A549 (cell line): ENCODE data around the gene MGMT.

ENCODE experiments used
- EP300 ChIP-seq, 2 experiments: fragments of >200 bp; sonication (Bioruptor Twin); formaldehyde crosslinking; IDR thresholded peaks; 2 replicates in 1 of 2; 3 replicates in 1 of 2; pipeline ENCODE4 v1.6.1; 2016 to 2017
- HDAC2 ChIP-seq: fragments of 200-600 bp; sonication (generic); IDR thresholded peaks from 2 replicates; pipeline ENCODE4 v1.6.1; 2016
- JUN ChIP-seq, 2 experiments: fragments of >200 bp; sonication (Bioruptor Twin); formaldehyde crosslinking; IDR thresholded peaks; 2 replicates in 1 of 2; 3 replicates in 1 of 2; pipeline ENCODE4 v1.6.1; 2016 to 2017
- NPAS2 ChIP-seq: fragments of 250-450 bp; sonication (Bioruptor Pico); IDR thresholded peaks from 2 replicates; pipeline ENCODE4 v1.8.0; 2022; ENCODE audit warnings: mild to moderate bottlenecking, moderate library complexity, borderline replicate concordance
- POLR2A ChIP-seq: IDR thresholded peaks from 2 replicates; pipeline ENCODE4 v1.6.1; 2012; ENCODE audit warnings: mild to moderate bottlenecking, low read length
- RCOR1 ChIP-seq: fragments of 150-350 bp; IDR thresholded peaks from 2 replicates; pipeline ENCODE4 v1.6.1; 2014; ENCODE audit warnings: antibody characterized with exemption, low read length, low read depth
- SMC3 ChIP-seq: fragments of >200 bp; sonication (Bioruptor Twin); formaldehyde crosslinking; IDR thresholded peaks from 3 replicates; pipeline ENCODE4 v1.6.1; 2018; ENCODE audit warnings: inconsistent platforms
- ZSCAN20 ChIP-seq: fragments of 250-450 bp; sonication (Bioruptor Pico); IDR thresholded peaks from 2 replicates; pipeline ENCODE4 v1.8.0; 2022; ENCODE audit warnings: mild to moderate bottlenecking, moderate library complexity
- TF ChIP-seq, protein P1 (sequence below): fragments of >200 bp; sonication (Bioruptor Twin); formaldehyde crosslinking; IDR thresholded peaks from 3 replicates; pipeline ENCODE4 v1.5.1; 2016
- TF ChIP-seq, protein P2 (sequence below): fragments of 150-350 bp; IDR thresholded peaks from 2 replicates; pipeline ENCODE4 v1.6.1; 2014; ENCODE audit warnings: low read depth, mild to moderate bottlenecking, low read length
- TF ChIP-seq, protein P3 (sequence below): fragments of 450-650 bp; IDR thresholded peaks from 2 replicates; pipeline ENCODE4 v1.6.1; 2014; ENCODE audit warnings: antibody characterized with exemption

DNA sequence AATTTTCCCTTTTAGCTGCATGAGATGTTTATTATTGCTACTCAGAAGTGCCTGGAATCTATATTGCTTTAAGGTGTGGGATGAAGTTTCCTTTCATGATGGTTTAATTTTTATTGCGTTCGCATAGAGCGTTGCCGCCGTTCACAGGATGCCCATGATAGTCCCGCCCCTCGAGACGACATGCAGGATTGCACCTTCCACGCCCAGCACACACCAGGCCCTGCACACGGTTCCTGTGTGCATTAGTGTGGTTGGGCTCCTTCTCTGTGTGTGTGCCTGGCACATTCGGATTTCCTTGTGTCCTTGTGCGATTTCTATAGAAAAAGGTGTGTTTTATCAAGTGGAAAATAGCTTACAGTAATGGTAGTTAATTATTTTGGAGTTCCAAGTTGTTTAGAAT, 42.1 kb downstream of the MGMT start:
- TF ChIP-seq, protein P1, sequence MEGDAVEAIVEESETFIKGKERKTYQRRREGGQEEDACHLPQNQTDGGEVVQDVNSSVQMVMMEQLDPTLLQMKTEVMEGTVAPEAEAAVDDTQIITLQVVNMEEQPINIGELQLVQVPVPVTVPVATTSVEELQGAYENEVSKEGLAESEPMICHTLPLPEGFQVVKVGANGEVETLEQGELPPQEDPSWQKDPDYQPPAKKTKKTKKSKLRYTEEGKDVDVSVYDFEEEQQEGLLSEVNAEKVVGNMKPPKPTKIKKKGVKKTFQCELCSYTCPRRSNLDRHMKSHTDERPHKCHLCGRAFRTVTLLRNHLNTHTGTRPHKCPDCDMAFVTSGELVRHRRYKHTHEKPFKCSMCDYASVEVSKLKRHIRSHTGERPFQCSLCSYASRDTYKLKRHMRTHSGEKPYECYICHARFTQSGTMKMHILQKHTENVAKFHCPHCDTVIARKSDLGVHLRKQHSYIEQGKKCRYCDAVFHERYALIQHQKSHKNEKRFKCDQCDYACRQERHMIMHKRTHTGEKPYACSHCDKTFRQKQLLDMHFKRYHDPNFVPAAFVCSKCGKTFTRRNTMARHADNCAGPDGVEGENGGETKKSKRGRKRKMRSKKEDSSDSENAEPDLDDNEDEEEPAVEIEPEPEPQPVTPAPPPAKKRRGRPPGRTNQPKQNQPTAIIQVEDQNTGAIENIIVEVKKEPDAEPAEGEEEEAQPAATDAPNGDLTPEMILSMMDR: no peak
- TF ChIP-seq RCOR1 (no peak), EP300 (IDR thresholded peaks at IDR 0.05) (no peak), NPAS2 (CRISPR knock-in tag) (no peak), JUN (IDR thresholded peaks at IDR 0.05) (no peak), ZSCAN20 (no peak), POLR2A (no peak), HDAC2 (no peak), SMC3 (no peak)
- TF ChIP-seq, protein P2, sequence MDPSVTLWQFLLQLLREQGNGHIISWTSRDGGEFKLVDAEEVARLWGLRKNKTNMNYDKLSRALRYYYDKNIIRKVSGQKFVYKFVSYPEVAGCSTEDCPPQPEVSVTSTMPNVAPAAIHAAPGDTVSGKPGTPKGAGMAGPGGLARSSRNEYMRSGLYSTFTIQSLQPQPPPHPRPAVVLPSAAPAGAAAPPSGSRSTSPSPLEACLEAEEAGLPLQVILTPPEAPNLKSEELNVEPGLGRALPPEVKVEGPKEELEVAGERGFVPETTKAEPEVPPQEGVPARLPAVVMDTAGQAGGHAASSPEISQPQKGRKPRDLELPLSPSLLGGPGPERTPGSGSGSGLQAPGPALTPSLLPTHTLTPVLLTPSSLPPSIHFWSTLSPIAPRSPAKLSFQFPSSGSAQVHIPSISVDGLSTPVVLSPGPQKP: no peak
- TF ChIP-seq, protein P3, sequence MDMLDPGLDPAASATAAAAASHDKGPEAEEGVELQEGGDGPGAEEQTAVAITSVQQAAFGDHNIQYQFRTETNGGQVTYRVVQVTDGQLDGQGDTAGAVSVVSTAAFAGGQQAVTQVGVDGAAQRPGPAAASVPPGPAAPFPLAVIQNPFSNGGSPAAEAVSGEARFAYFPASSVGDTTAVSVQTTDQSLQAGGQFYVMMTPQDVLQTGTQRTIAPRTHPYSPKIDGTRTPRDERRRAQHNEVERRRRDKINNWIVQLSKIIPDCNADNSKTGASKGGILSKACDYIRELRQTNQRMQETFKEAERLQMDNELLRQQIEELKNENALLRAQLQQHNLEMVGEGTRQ: no peak
